ENCODE measurements around the gene CAMK1G. TPM values are rescaled to one million over a fixed set of nuclear protein-coding genes. Genes with fewer than 3 reads are reported as not detected.

CAMK1G gene
- total RNA-seq, 2 donors from 2014 or later = 0.55 to 2.1 TPM

- H3K27me3 ChIP-seq (ENCODE audit: control insufficient read depth, insufficient read depth, low read length, poor library complexity, severe bottlenecking) = peaks cover 6% of the 10 kb centered on the region
- H3K9ac ChIP-seq (ENCODE audit: extremely low read depth, low read length, poor library complexity, severe bottlenecking) = no peak overlapping the region
- peaks cover 7% of the 10 kb centered on the region for H3K27me3 Mint-ChIP-seq (ENCODE audit: insufficient read depth)
- H3K9me3 ChIP-seq (ENCODE audit: control insufficient read depth, low read length) = no peaks in the 10 kb centered on the region
- H3K4me1 ChIP-seq (ENCODE audit: control insufficient read depth, insufficient read depth, low read length) = peaks cover 20% of the 10 kb centered on the region
- no peak overlapping the region for H3K4me3 ChIP-seq (ENCODE audit: low read length)
- H3K27ac ChIP-seq (ENCODE audit: low read depth, low read length) = no peak overlapping the region
- H3K36me3 ChIP-seq (ENCODE audit: control insufficient read depth, insufficient read depth, low read length) = no peaks in the 10 kb centered on the region
- no peaks in the 10 kb centered on the region for H3K9me3 Mint-ChIP-seq
- no peak overlapping the region for H3K4me3 Mint-ChIP-seq
- no peak overlapping the region for H3K27ac Mint-ChIP-seq
- H3K36me3 Mint-ChIP-seq (ENCODE audit: low read depth) = no peaks in the 10 kb centered on the region
- WGBS, 2 experiments (ENCODE audit: insufficient coverage in 1 of 2, insufficient read length in 1 of 2) = 55 to 100% methylated on average over 3 to 5 of the region's 5 CpGs
- peaks cover 40% of the 10 kb centered on the region for H3K4me1 Mint-ChIP-seq
- no peak for TF ChIP-seq CTCF (conservative IDR thresholded peaks at IDR 0.05)
- no peak for DNase-seq
These were observed 74.4 kb downstream of the CAMK1G start for GRCh38 chr1:209657918-209658317.

- peaks cover 10% of the 10 kb centered on the region for H3K27me3 Mint-ChIP-seq (ENCODE audit: insufficient read depth)
- H3K4me1 ChIP-seq (ENCODE audit: control insufficient read depth, insufficient read depth, low read length) = peaks cover 7% of the 10 kb centered on the region
- TF ChIP-seq CTCF (conservative IDR thresholded peaks at IDR 0.05) = no peak
- no peak overlapping the region for H3K4me3 Mint-ChIP-seq
- DNase-seq = no peak
- H3K9me3 ChIP-seq (ENCODE audit: control insufficient read depth, low read length) = no peaks in the 10 kb centered on the region
- no peak overlapping the region for H3K4me3 ChIP-seq (ENCODE audit: low read length)
- no peak overlapping the region for H3K27ac ChIP-seq (ENCODE audit: low read depth, low read length)
- peaks cover 22% of the 10 kb centered on the region for H3K4me1 Mint-ChIP-seq
- no peaks in the 10 kb centered on the region for H3K9me3 Mint-ChIP-seq
- H3K36me3 Mint-ChIP-seq (ENCODE audit: low read depth) = no peaks in the 10 kb centered on the region
- no peak overlapping the region for H3K27ac Mint-ChIP-seq
- H3K36me3 ChIP-seq (ENCODE audit: control insufficient read depth, insufficient read depth, low read length) = no peaks in the 10 kb centered on the region
- 78 to 86% methylated on average over 2 to 5 of the region's 5 CpGs for WGBS, 2 experiments (ENCODE audit: insufficient coverage in 1 of 2, insufficient read length in 1 of 2)
- H3K9ac ChIP-seq (ENCODE audit: extremely low read depth, low read length, poor library complexity, severe bottlenecking) = no peak overlapping the region
- H3K27me3 ChIP-seq (ENCODE audit: control insufficient read depth, insufficient read depth, low read length, poor library complexity, severe bottlenecking) = peaks cover 6% of the 10 kb centered on the region
These were observed 76.4 kb downstream of the CAMK1G start for GRCh38 chr1:209659909-209660308.

- no peak for TF ChIP-seq CTCF (conservative IDR thresholded peaks at IDR 0.05)
- 89 to 91% methylated on average over 1 of the region's 1 CpG for WGBS, 2 experiments (ENCODE audit: insufficient coverage in 1 of 2, insufficient read length in 1 of 2)
These were observed 77.6 kb downstream of the CAMK1G start for GRCh38 chr1:209661071-209661470.

More at GRCh38 chr1:209661071-209661470, 77.6 kb downstream of the CAMK1G start:
- H3K27ac ChIP-seq (ENCODE audit: low read depth, low read length) = no peak overlapping the region
- H3K4me3 ChIP-seq (ENCODE audit: low read length) = no peak overlapping the region
- H3K4me1 ChIP-seq (ENCODE audit: control insufficient read depth, insufficient read depth, low read length) = peaks cover 7% of the 10 kb centered on the region
- Mint-ChIP-seq H3K4me1 (peaks cover 21% of the 10 kb centered on the region), H3K36me3 (ENCODE audit: low read depth) (no peaks in the 10 kb centered on the region), H3K4me3 (no peak overlapping the region), H3K27me3 (ENCODE audit: insufficient read depth) (peaks cover 12% of the 10 kb centered on the region), H3K27ac (no peak overlapping the region), H3K9me3 (no peaks in the 10 kb centered on the region)
- DNase-seq = no peak
- H3K36me3 ChIP-seq (ENCODE audit: control insufficient read depth, insufficient read depth, low read length) = no peaks in the 10 kb centered on the region
- H3K9ac ChIP-seq (ENCODE audit: extremely low read depth, low read length, poor library complexity, severe bottlenecking) = no peak overlapping the region
- no peaks in the 10 kb centered on the region for H3K9me3 ChIP-seq (ENCODE audit: control insufficient read depth, low read length)
- H3K27me3 ChIP-seq (ENCODE audit: control insufficient read depth, insufficient read depth, low read length, poor library complexity, severe bottlenecking) = peaks cover 6% of the 10 kb centered on the region
